ENCODE results near the gene AHNAK. TPM values are rescaled to one million over a fixed set of nuclear protein-coding genes. Genes with fewer than 3 reads are reported as not detected.

AHNAK gene
- polyA plus RNA-seq, 1 donor: 134 TPM

- H3K36me3 ChIP-seq (ENCODE audit: control insufficient read depth, insufficient read depth, low read length): peaks cover 17% of the 10 kb centered on the region
- no peaks in the 10 kb centered on the region for H3K9me3 ChIP-seq (ENCODE audit: control insufficient read depth, low read depth, low read length)
- peak overlapping the region; percentile 31 for H3K4me3 ChIP-seq (ENCODE audit: low read length)
- H3K27ac ChIP-seq (ENCODE audit: low read length): peak overlapping the region; percentile 92
- peak; percentile 73 to 80 for DNase-seq
- H3K27me3 ChIP-seq (ENCODE audit: control insufficient read depth, insufficient read depth, low read length): no peaks in the 10 kb centered on the region
- H3K4me1 ChIP-seq (ENCODE audit: control insufficient read depth, insufficient read depth, low read length): peaks cover 78% of the 10 kb centered on the region
- no CpG with 5 or more reads among the region's 30 CpGs for WGBS (ENCODE audit: insufficient coverage, low lambda C conversion rate)
Measured at GRCh38 chr11:62542750-62543567, 3.6 kb downstream of the AHNAK start.

GRCh38 chr11:62542111-62542745, 4.4 kb downstream of the AHNAK start:
- Histone ChIP-seq H3K9me3 (ENCODE audit: control insufficient read depth, low read depth, low read length) (no peaks in the 10 kb centered on the region), H3K4me3 (ENCODE audit: low read length) (peak overlapping the region; percentile 31), H3K4me1 (ENCODE audit: control insufficient read depth, insufficient read depth, low read length) (peaks cover 72% of the 10 kb centered on the region), H3K27me3 (ENCODE audit: control insufficient read depth, insufficient read depth, low read length) (no peaks in the 10 kb centered on the region), H3K27ac (ENCODE audit: low read length) (peak overlapping the region; percentile 92), H3K36me3 (ENCODE audit: control insufficient read depth, insufficient read depth, low read length) (peaks cover 19% of the 10 kb centered on the region)
- WGBS (ENCODE audit: insufficient coverage, low lambda C conversion rate): no CpG with 5 or more reads among the region's 6 CpGs
- peak in 1 of 2 donors; percentile 65 for DNase-seq

GRCh38 chr11:62540804-62541701, 5.6 kb downstream of the AHNAK start:
- H3K4me1 ChIP-seq (ENCODE audit: control insufficient read depth, insufficient read depth, low read length): peaks cover 71% of the 10 kb centered on the region
- DNase-seq: no peak
- H3K9me3 ChIP-seq (ENCODE audit: control insufficient read depth, low read depth, low read length): no peaks in the 10 kb centered on the region
- H3K27ac ChIP-seq (ENCODE audit: low read length): peak overlapping the region; percentile 7
- H3K36me3 ChIP-seq (ENCODE audit: control insufficient read depth, insufficient read depth, low read length): peaks cover 25% of the 10 kb centered on the region
- WGBS (ENCODE audit: insufficient coverage, low lambda C conversion rate): no CpG with 5 or more reads among the region's 16 CpGs
- no peaks in the 10 kb centered on the region for H3K27me3 ChIP-seq (ENCODE audit: control insufficient read depth, insufficient read depth, low read length)
- no peak overlapping the region for H3K4me3 ChIP-seq (ENCODE audit: low read length)

GRCh38 chr11:62539238-62539925, 7.2 kb downstream of the AHNAK start:
- DNase-seq: peak in 1 of 2 donors; percentile 70
- Histone ChIP-seq H3K9me3 (ENCODE audit: control insufficient read depth, low read depth, low read length) (no peaks in the 10 kb centered on the region), H3K36me3 (ENCODE audit: control insufficient read depth, insufficient read depth, low read length) (peaks cover 41% of the 10 kb centered on the region), H3K4me3 (ENCODE audit: low read length) (no peak overlapping the region), H3K4me1 (ENCODE audit: control insufficient read depth, insufficient read depth, low read length) (peaks cover 62% of the 10 kb centered on the region), H3K27ac (ENCODE audit: low read length) (peak overlapping the region; percentile 63), H3K27me3 (ENCODE audit: control insufficient read depth, insufficient read depth, low read length) (no peaks in the 10 kb centered on the region)
- WGBS (ENCODE audit: insufficient coverage, low lambda C conversion rate): no CpG with 5 or more reads among the region's 13 CpGs

GRCh38 chr11:62538470-62539237, 8.0 kb downstream of the AHNAK start:
- H3K4me1 ChIP-seq (ENCODE audit: control insufficient read depth, insufficient read depth, low read length): peaks cover 56% of the 10 kb centered on the region
- no peak overlapping the region for H3K4me3 ChIP-seq (ENCODE audit: low read length)
- DNase-seq: no peak
- H3K36me3 ChIP-seq (ENCODE audit: control insufficient read depth, insufficient read depth, low read length): peaks cover 48% of the 10 kb centered on the region
- peaks cover under 1% of the 10 kb centered on the region for H3K9me3 ChIP-seq (ENCODE audit: control insufficient read depth, low read depth, low read length)
- H3K27me3 ChIP-seq (ENCODE audit: control insufficient read depth, insufficient read depth, low read length): no peaks in the 10 kb centered on the region
- no CpG with 5 or more reads among the region's 19 CpGs for WGBS (ENCODE audit: insufficient coverage, low lambda C conversion rate)
- peak overlapping the region; percentile 51 for H3K27ac ChIP-seq (ENCODE audit: low read length)

- H3K36me3 ChIP-seq (ENCODE audit: control insufficient read depth, insufficient read depth, low read length): peaks cover 68% of the 10 kb centered on the region
- WGBS (ENCODE audit: insufficient coverage, low lambda C conversion rate): no CpG with 5 or more reads among the region's 21 CpGs
- DNase-seq: no peak
- peaks cover 4% of the 10 kb centered on the region for H3K9me3 ChIP-seq (ENCODE audit: control insufficient read depth, low read depth, low read length)
- H3K4me1 ChIP-seq (ENCODE audit: control insufficient read depth, insufficient read depth, low read length): peaks cover 34% of the 10 kb centered on the region
- H3K27me3 ChIP-seq (ENCODE audit: control insufficient read depth, insufficient read depth, low read length): no peaks in the 10 kb centered on the region
- no peak overlapping the region for H3K4me3 ChIP-seq (ENCODE audit: low read length)
- H3K27ac ChIP-seq (ENCODE audit: low read length): no peak overlapping the region
Measured at GRCh38 chr11:62536301-62536957, 10.2 kb downstream of the AHNAK start.

GRCh38 chr11:62535802-62536201, 10.8 kb downstream of the AHNAK start:
- peak in 1 of 2 donors; percentile 22 for DNase-seq
- Histone ChIP-seq H3K4me1 (ENCODE audit: control insufficient read depth, insufficient read depth, low read length) (peaks cover 28% of the 10 kb centered on the region), H3K9me3 (ENCODE audit: control insufficient read depth, low read depth, low read length) (peaks cover 4% of the 10 kb centered on the region), H3K27me3 (ENCODE audit: control insufficient read depth, insufficient read depth, low read length) (no peaks in the 10 kb centered on the region), H3K4me3 (ENCODE audit: low read length) (no peak overlapping the region), H3K36me3 (ENCODE audit: control insufficient read depth, insufficient read depth, low read length) (peaks cover 70% of the 10 kb centered on the region), H3K27ac (ENCODE audit: low read length) (no peak overlapping the region)
- WGBS (ENCODE audit: insufficient coverage, low lambda C conversion rate): no CpG with 5 or more reads among the region's 12 CpGs

GRCh38 chr11:62534779-62535545, 11.6 kb downstream of the AHNAK start:
- DNase-seq: no peak
- Histone ChIP-seq H3K27ac (ENCODE audit: low read length) (no peak overlapping the region), H3K36me3 (ENCODE audit: control insufficient read depth, insufficient read depth, low read length) (peaks cover 78% of the 10 kb centered on the region), H3K9me3 (ENCODE audit: control insufficient read depth, low read depth, low read length) (peaks cover 4% of the 10 kb centered on the region), H3K27me3 (ENCODE audit: control insufficient read depth, insufficient read depth, low read length) (no peaks in the 10 kb centered on the region), H3K4me3 (ENCODE audit: low read length) (no peak overlapping the region), H3K4me1 (ENCODE audit: control insufficient read depth, insufficient read depth, low read length) (peaks cover 19% of the 10 kb centered on the region)
- 100% methylated on average over 1 of the region's 19 CpGs for WGBS (ENCODE audit: insufficient coverage, low lambda C conversion rate)
